ENCODE measurements around the gene PHLPP2. TPM values are rescaled to one million over a fixed set of nuclear protein-coding genes. Genes with fewer than 3 reads are reported as not detected.

PHLPP2 gene
- total RNA-seq, 1 donor from 2014 or later, result 8.3 TPM

DNA sequence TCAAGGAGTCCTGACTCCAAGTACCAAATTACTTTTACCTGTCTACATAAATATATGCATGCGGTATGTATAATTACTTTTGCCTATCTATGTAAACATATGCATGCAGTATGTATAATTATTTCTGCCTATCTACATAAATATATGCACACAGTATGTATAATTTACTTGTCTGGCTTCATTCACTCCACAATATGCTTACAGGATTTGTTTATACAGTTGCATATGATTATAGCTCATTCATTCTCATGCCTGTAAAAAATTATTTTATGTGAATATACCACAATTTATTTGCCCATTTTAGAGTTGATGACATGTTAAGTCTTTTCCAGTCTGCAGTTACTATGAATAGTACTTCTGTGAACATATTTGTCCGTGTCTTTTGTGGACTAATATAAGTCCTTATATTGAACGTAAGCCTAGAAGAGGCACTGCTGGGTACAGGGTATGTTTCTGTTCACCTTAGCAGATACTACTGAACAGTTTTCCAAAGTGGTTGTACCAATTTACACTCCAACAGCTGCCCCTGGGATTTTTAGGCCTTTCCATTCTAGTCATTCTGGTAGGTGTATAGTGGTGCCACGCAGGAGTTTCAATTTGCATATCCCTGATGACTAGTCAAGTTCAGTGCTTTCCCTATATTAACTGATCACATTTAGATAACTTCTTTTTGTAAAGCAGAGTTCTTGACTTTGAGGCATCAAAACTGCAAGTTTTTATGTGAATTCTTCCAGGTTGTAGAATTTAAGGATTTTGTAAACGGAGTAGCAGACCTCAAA lies 51.5 kb downstream of the PHLPP2 start:
- DNase-seq (ENCODE audit: extremely low read depth, low read depth, low spot score), result no peak

DNA sequence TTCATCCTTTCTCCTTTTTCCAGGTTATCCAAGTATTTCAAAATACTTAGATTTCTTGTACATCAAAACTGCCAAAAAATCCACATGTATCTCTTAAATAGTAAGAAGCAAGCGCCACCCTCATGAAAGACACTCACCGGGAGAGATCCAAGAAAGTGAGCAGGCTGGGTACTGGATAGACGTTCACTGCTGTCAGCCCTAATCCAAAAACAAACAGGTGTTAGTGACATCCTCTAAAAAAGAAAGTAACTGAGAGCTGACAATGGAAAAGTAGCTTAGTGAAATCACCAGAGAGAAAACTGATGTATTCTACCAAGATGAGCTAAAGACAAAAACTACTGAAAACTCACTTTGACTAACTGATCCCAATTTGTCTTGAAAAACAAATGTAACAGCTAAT lies 52.4 kb downstream of the PHLPP2 start:
- DNase-seq (ENCODE audit: extremely low read depth, low read depth, low spot score), result no peak

GRCh38 chr16:71671165-71671564 lies 53.3 kb downstream of the PHLPP2 start:
- no peak for DNase-seq (ENCODE audit: extremely low read depth, low read depth, low spot score)

GRCh38 chr16:71670537-71670936 lies 54.0 kb downstream of the PHLPP2 start:
- no peak for DNase-seq (ENCODE audit: extremely low read depth, low read depth, low spot score)

DNA sequence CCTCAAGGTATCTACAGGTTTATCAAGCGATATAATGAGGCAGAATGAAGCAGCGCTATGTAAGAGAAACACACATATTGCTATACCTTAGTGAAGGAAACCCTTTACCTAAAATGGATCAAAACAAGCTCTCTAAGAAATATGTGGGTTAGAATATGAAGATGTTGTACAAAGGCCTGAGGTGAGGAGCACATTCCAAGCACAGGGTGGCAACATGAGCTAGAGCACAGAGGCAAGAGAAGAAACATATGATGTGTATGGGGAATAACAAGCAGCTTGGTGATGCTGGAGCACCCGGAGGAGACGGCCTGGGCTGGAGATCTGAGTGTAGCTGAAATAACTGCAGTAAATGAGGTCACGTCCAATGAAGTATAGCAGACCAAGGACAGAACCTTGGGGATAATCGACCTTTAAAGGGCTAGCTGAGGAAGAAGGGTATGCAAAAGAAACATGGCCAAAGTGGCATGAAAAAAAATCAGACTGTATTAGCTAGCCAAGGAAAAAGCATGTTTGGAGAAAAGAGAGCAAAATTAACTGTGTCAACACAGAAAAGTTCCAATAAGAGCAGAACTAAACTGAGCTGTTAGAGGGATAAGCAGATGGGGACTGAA lies 54.5 kb downstream of the PHLPP2 start:
- DNase-seq (ENCODE audit: extremely low read depth, low read depth, low spot score), result no peak

DNA sequence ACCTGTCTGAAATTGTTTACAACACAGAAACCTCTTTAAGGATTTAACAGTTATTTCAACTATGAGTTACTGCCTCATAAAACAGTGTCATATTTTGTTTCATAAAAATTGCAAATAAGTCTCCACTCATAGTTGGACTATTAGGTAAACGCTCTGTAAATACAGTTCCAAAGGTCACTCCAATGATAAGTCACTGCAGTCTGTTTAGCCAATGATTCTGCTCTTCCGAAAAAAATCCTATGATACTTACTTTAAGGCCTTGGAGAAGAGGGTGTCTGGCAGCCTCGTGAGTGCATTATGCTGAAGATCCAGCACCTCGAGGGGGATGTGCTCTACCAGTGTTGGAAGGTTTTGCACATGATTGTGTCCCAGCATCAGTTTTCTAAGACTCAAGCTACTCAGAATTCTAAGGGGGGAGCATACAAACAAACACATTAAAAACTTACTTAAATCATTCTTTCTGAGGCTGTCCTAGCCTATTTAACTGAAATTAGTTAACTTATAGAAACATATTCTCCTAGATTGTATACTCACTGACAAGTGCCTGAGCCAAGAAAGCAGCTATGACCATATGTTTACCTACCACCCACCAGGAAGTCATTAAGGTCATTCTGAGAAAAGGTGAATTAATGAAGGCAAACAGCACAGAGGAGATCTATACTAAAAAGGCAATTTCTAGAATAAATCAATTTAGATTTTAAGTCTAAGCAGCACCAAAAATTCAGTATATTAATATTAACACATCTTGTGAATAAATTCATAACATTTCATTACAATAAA lies 57.4 kb downstream of the PHLPP2 start:
- DNase-seq (ENCODE audit: extremely low read depth, low read depth, low spot score), result no peak

DNA sequence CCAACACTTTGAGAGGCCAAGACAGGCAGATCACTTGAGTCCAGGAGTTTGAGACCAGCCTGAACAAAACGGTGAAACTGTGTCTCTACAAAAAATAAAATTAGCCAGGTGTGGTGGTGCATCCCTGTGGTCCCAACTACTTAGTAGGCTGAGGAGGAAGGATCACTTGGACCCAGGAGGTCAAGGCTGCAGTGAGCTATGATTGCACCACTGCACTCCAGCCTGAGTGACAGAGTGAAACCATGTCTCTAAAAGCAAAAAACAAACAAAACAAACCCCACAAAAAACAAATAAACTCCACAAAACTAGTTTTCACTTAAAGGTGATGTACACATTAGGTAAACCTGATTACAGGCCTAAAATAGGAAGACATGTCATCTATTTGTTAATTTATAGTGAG lies 58.2 kb downstream of the PHLPP2 start:
- DNase-seq (ENCODE audit: extremely low read depth, low read depth, low spot score), result no peak

DNA sequence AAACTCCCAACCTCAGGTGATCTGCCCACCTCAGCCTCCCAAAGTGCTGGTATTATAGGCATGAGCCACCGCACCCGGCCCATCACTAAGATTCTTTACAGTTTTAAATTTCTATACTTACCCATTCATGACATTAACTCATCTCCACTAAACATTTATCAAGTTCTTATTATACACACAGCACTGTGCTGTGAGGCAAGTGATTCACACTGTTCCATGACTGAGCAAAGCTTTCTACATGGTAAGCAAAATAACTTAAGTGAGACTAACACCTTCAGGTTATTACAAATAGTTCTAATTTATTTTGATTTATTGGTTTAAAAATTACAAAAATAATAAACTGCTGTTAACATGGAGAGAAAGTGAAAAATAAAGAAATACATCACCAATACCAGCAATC lies 65.0 kb downstream of the PHLPP2 start:
- no peak for DNase-seq (ENCODE audit: extremely low read depth, low read depth, low spot score)

GRCh38 chr16:71658771-71659170 lies 65.7 kb downstream of the PHLPP2 start:
- no peak for DNase-seq (ENCODE audit: extremely low read depth, low read depth, low spot score)

DNA sequence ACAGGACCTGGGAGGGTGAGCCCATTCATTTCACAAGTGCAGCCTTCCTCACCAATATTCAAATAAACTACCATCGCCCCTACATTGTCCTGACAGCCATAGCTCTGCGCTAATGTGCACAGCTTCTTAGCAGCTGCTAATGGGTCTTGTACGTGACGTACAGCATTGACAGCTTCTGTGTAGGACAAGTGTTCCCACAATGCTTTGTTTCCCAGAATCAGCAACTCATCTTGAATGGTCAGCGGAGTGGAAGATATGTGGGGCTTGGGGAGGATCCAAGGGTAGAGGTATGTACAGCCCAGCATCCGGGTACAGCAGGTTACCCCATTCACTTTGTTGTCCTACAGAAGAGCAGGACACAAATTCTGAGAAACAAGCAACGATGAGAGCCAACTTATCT lies 74.8 kb downstream of the PHLPP2 start:
- DNase-seq (ENCODE audit: extremely low read depth, low read depth, low spot score), result no peak

- DNase-seq (ENCODE audit: extremely low read depth, low read depth, low spot score), result no peak
Measured at GRCh38 chr16:71648921-71649320, 75.6 kb downstream of the PHLPP2 start.

DNA sequence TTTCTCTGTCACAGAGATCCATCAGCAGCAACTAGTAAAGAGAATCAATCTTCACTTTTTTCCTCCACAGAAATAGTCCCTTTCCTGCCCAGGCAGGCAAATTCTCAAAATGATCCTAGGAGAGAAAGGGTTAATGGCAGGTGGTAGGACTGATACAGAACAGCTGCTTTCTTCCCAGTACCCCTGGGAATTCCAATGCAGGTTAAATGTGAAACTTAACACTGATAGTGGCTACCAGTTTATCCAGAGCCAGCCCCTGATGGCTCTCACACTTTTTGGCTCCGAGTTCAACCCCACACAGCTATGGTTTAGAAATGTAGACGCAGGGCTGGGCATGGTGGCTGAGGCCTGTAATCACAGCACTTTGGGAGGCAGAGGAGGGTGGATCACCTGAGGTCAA lies 76.3 kb downstream of the PHLPP2 start:
- DNase-seq (ENCODE audit: extremely low read depth, low read depth, low spot score), result no peak

DNA sequence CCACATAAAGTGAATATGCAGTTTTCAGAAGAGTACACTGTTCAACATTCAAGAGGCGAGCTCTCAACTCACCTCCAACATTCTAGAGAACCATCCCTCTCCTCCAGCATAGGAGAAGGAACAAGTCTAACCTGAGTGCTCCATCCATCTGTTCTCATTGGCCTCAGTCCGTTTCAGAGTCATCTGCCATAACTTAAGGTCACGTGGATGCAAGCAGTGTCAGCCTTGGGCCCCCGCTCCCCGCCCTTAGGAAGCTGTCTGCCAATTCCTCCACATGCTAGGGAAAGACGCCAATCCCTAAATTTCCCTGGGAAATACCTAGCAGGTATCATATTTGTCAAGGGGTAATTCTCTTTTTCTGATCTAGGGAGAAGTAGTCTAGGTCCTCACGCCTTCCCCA lies 77.1 kb downstream of the PHLPP2 start:
- no peak for DNase-seq (ENCODE audit: extremely low read depth, low read depth, low spot score)

DNA sequence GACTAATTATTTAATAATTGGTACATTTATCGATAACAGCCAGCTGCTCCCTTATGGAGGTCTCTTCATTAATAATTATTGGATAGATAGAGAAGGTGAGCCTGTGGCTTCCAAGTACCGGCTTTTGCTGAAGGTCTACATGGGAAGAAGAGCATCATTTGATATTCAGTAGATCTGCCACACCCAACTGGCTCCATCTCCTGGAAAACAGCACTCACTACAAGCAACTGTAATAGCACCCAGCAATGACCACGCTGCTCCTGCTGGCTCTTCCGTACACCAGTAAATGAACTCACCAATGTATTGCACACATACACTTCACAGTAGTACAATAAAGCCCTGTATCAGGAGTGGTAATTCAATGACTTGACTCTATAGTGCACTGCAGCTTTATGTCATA lies 79.1 kb downstream of the PHLPP2 start:
- DNase-seq (ENCODE audit: extremely low read depth, low read depth, low spot score), result no peak

- DNase-seq (ENCODE audit: extremely low read depth, low read depth, low spot score), result no peak
Measured at GRCh38 chr16:71637398-71637797, 87.1 kb downstream of the PHLPP2 start.

- no peak for DNase-seq (ENCODE audit: extremely low read depth, low read depth, low spot score)
Measured at GRCh38 chr16:71635632-71636031, 88.9 kb downstream of the PHLPP2 start.

- DNase-seq (ENCODE audit: extremely low read depth, low read depth, low spot score), result no peak
Measured at GRCh38 chr16:71631776-71632175, 92.7 kb downstream of the PHLPP2 start.

- DNase-seq (ENCODE audit: extremely low read depth, low read depth, low spot score), result no peak
Measured at GRCh38 chr16:71630808-71631207, 93.7 kb downstream of the PHLPP2 start.

GRCh38 chr16:71629278-71630016 lies 95.1 kb downstream of the PHLPP2 start:
- DNase-seq (ENCODE audit: extremely low read depth, low read depth, low spot score), result no peak

DNA sequence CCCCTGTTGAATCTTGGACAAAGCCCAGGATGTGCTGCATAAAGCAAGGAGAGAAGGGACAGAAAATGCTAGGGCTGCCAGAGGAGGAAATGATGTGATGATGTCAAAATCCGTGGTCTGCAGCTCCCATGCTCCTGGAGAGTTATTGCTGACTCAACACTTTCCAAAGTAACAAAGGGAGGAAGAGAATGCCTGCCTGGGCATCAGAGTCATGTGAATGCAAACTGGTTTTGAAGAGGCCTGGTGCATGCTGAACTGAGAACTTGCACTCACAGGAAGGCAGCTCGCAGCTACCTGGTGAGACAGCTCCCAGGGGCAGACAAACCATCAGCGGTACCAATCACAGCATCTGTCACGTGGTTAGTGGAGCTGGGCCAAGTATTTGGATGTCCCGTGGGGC lies 95.7 kb downstream of the PHLPP2 start:
- peak; percentile 29 for DNase-seq (ENCODE audit: extremely low read depth, low read depth, low spot score)

DNA sequence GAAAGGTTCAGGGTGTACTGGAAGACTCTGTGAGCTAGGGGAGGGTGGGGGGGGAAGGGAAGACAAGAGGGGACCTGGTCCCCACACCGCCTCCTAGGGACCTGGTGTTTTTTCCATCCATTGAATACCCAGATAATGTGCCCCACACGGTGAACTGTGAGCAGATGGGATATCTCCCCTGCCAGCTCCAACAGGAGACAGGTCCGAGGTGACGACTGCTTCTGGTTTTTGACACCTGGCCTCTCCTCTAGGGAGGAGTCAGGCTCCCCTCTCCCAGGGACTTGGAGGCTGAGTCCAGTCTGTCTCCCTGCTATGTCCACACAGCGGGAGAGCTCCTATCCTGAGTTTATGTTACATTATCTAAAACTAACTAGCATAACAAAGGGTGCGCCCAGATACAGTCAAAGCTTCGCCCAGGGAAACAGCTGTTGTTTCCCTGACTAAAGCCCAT lies 96.7 kb downstream of the PHLPP2 start:
- DNase-seq (ENCODE audit: extremely low read depth, low read depth, low spot score), result no peak
